Measurements from ENCODE around the gene NDUFS8. TPM values are rescaled to one million over a fixed set of nuclear protein-coding genes. Genes with fewer than 3 reads are reported as not detected.

Gene NDUFS8
- total and polyA plus RNA-seq, 2 experiments from 2014 or later = 175 to 308 TPM

GRCh38 chr11:68013611-68014156 lies 16.8 kb upstream of the NDUFS8 start (continued):
- TF ChIP-seq, protein P1, sequence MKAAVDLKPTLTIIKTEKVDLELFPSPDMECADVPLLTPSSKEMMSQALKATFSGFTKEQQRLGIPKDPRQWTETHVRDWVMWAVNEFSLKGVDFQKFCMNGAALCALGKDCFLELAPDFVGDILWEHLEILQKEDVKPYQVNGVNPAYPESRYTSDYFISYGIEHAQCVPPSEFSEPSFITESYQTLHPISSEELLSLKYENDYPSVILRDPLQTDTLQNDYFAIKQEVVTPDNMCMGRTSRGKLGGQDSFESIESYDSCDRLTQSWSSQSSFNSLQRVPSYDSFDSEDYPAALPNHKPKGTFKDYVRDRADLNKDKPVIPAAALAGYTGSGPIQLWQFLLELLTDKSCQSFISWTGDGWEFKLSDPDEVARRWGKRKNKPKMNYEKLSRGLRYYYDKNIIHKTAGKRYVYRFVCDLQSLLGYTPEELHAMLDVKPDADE (IDR thresholded peaks at IDR 0.05) = no peak
- TF ChIP-seq, protein P2, sequence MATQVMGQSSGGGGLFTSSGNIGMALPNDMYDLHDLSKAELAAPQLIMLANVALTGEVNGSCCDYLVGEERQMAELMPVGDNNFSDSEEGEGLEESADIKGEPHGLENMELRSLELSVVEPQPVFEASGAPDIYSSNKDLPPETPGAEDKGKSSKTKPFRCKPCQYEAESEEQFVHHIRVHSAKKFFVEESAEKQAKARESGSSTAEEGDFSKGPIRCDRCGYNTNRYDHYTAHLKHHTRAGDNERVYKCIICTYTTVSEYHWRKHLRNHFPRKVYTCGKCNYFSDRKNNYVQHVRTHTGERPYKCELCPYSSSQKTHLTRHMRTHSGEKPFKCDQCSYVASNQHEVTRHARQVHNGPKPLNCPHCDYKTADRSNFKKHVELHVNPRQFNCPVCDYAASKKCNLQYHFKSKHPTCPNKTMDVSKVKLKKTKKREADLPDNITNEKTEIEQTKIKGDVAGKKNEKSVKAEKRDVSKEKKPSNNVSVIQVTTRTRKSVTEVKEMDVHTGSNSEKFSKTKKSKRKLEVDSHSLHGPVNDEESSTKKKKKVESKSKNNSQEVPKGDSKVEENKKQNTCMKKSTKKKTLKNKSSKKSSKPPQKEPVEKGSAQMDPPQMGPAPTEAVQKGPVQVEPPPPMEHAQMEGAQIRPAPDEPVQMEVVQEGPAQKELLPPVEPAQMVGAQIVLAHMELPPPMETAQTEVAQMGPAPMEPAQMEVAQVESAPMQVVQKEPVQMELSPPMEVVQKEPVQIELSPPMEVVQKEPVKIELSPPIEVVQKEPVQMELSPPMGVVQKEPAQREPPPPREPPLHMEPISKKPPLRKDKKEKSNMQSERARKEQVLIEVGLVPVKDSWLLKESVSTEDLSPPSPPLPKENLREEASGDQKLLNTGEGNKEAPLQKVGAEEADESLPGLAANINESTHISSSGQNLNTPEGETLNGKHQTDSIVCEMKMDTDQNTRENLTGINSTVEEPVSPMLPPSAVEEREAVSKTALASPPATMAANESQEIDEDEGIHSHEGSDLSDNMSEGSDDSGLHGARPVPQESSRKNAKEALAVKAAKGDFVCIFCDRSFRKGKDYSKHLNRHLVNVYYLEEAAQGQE (IDR thresholded peaks at IDR 0.05; ENCODE audit: unreplicated experiment) = no peak
- TF ChIP-seq JUNB (IDR thresholded peaks at IDR 0.05; ENCODE audit: unreplicated experiment) (no peak), NANOG (IDR thresholded peaks at IDR 0.05; ENCODE audit: borderline replicate concordance) (no peak)

- no peak overlapping the region for H3K4me2 ChIP-seq
- H3K4me3 Mint-ChIP-seq = no peak overlapping the region
- H3K27me3 Mint-ChIP-seq (ENCODE audit: insufficient read depth, low read depth, poor library complexity) = peaks cover 8% of the 10 kb centered on the region
- peaks cover 12% of the 10 kb centered on the region for H3K4me1 ChIP-seq (ENCODE audit: insufficient read depth)
- no peak for DNase-seq (ENCODE audit: low spot score)
- no peaks in the 10 kb centered on the region for H3K36me3 ChIP-seq (ENCODE audit: insufficient read depth)
- H3K9me2 ChIP-seq (ENCODE audit: insufficient read depth) = no peaks in the 10 kb centered on the region
- H3F3A ChIP-seq (replicated peaks; ENCODE audit: low read depth) = 0 out of 2 replicates have a peak, but pooled peaks cover 4% of the 10 kb centered on the region
- H3K27me3 ChIP-seq (ENCODE audit: insufficient read depth) = no peaks in the 10 kb centered on the region
- H3K27ac ChIP-seq (ENCODE audit: low read depth) = no peak overlapping the region
- no peaks in the 10 kb centered on the region for H3K79me2 ChIP-seq (replicated peaks; ENCODE audit: insufficient read depth)
- no peak for ATAC-seq
- H3K36me3 Mint-ChIP-seq (ENCODE audit: low read depth) = no peaks in the 10 kb centered on the region
- no peaks in the 10 kb centered on the region for H4K20me1 ChIP-seq (replicated peaks; ENCODE audit: insufficient read depth)
- no peak overlapping the region for H3K4me3 ChIP-seq
- H3K9me3 Mint-ChIP-seq = no peaks in the 10 kb centered on the region
- no peak overlapping the region for H2AFZ ChIP-seq
- peaks cover 21% of the 10 kb centered on the region for H3K4me1 Mint-ChIP-seq
- no peak overlapping the region for H3K27ac Mint-ChIP-seq
- no peak for TF ChIP-seq NANOG (IDR thresholded peaks at IDR 0.05; ENCODE audit: borderline replicate concordance)
- no peak for TF ChIP-seq JUNB (IDR thresholded peaks at IDR 0.05; ENCODE audit: unreplicated experiment)
- TF ChIP-seq, protein P3, sequence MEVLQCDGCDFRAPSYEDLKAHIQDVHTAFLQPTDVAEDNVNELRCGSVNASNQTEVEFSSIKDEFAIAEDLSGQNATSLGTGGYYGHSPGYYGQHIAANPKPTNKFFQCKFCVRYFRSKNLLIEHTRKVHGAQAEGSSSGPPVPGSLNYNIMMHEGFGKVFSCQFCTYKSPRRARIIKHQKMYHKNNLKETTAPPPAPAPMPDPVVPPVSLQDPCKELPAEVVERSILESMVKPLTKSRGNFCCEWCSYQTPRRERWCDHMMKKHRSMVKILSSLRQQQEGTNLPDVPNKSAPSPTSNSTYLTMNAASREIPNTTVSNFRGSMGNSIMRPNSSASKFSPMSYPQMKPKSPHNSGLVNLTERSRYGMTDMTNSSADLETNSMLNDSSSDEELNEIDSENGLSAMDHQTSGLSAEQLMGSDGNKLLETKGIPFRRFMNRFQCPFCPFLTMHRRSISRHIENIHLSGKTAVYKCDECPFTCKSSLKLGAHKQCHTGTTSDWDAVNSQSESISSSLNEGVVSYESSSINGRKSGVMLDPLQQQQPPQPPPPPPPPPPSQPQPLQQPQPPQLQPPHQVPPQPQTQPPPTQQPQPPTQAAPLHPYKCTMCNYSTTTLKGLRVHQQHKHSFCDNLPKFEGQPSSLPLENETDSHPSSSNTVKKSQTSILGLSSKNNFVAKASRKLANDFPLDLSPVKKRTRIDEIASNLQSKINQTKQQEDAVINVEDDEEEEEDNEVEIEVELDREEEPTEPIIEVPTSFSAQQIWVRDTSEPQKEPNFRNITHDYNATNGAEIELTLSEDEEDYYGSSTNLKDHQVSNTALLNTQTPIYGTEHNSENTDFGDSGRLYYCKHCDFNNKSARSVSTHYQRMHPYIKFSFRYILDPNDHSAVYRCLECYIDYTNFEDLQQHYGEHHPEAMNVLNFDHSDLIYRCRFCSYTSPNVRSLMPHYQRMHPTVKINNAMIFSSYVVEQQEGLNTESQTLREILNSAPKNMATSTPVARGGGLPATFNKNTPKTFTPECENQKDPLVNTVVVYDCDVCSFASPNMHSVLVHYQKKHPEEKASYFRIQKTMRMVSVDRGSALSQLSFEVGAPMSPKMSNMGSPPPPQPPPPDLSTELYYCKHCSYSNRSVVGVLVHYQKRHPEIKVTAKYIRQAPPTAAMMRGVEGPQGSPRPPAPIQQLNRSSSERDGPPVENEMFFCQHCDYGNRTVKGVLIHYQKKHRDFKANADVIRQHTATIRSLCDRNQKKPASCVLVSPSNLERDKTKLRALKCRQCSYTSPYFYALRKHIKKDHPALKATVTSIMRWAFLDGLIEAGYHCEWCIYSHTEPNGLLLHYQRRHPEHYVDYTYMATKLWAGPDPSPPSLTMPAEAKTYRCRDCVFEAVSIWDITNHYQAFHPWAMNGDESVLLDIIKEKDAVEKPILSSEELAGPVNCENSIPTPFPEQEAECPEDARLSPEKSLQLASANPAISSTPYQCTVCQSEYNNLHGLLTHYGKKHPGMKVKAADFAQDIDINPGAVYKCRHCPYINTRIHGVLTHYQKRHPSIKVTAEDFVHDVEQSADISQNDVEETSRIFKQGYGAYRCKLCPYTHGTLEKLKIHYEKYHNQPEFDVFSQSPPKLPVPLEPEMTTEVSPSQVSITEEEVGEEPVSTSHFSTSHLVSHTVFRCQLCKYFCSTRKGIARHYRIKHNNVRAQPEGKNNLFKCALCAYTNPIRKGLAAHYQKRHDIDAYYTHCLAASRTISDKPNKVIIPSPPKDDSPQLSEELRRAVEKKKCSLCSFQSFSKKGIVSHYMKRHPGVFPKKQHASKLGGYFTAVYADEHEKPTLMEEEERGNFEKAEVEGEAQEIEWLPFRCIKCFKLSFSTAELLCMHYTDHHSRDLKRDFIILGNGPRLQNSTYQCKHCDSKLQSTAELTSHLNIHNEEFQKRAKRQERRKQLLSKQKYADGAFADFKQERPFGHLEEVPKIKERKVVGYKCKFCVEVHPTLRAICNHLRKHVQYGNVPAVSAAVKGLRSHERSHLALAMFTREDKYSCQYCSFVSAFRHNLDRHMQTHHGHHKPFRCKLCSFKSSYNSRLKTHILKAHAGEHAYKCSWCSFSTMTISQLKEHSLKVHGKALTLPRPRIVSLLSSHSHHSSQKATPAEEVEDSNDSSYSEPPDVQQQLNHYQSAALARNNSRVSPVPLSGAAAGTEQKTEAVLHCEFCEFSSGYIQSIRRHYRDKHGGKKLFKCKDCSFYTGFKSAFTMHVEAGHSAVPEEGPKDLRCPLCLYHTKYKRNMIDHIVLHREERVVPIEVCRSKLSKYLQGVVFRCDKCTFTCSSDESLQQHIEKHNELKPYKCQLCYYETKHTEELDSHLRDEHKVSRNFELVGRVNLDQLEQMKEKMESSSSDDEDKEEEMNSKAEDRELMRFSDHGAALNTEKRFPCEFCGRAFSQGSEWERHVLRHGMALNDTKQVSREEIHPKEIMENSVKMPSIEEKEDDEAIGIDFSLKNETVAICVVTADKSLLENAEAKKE (CRISPR knock-in tag; IDR thresholded peaks at IDR 0.05) = no peak
- TF ChIP-seq EZH2 (IDR thresholded peaks at IDR 0.05; ENCODE audit: low read depth, unreplicated experiment) = no peak
- TF ChIP-seq EZH2phosphoT487 (IDR thresholded peaks at IDR 0.05; ENCODE audit: unreplicated experiment) = no peak
- no peak for TF ChIP-seq ZNF331 (CRISPR knock-in tag; IDR thresholded peaks at IDR 0.05; ENCODE audit: low read depth)
- TF ChIP-seq POLR2AphosphoS5 (IDR thresholded peaks at IDR 0.05; ENCODE audit: low read depth) = no peak
- no peak for TF ChIP-seq STAT1 (IDR thresholded peaks at IDR 0.05; ENCODE audit: unreplicated experiment)
- no peak for TF ChIP-seq CREB1 (CRISPR knock-in tag; IDR thresholded peaks at IDR 0.05; ENCODE audit: low read depth)
Measured at GRCh38 chr11:68014157-68014946, 16.1 kb upstream of the NDUFS8 start.

Data from GM23338 (cell line).